GM12878 (cell line): ENCODE results near the gene USP54. TPM values are rescaled to one million over a fixed set of nuclear protein-coding genes. Genes with fewer than 3 reads are reported as not detected.

Source experiments
- ATAC-seq: fragments of 200-7000 bp; cut with Tn5 transposase; 3 replicates; pipeline ENCODE4 v1.9.1; 2020; ENCODE audit warnings: mild to moderate bottlenecking, moderate library complexity
- BruUV-seq: library from RNA; stranded (reverse); fragments of 400-500 nt; replicated peaks from 2 replicates; lab custom pipeline; 2021; lab: Mats Ljungman, UMichigan
- CTCF ChIA-PET: fragments of 300-600 bp; sonication (Branson Sonifier 250); formaldehyde crosslinking; extraction: SDS; loops from one replicate; lab custom pipeline; 2021; ENCODE audit warnings: inconsistent platforms; lab: Yijun Ruan, JAX
- POLR2A ChIA-PET: fragments of 350-600 bp; formaldehyde crosslinking; extraction: SDS; loops from one replicate; lab custom pipeline; 2021; ENCODE audit warnings: inconsistent platforms; lab: Charles Lee
- RAD21 ChIA-PET: fragments of 300-600 bp; sonication (Branson Sonifier 250); formaldehyde crosslinking; loops from one replicate; lab custom pipeline; 2023; ENCODE audit warnings: antibody characterized with exemption; ENCODE audit not compliant: unreplicated experiment; lab: Charles Lee
- SMC1A ChIA-PET: fragments of 300-600 bp; sonication (Branson Sonifier 250); formaldehyde crosslinking; loops from one replicate; lab custom pipeline; 2023; ENCODE audit not compliant: unreplicated experiment, uncharacterized antibody; lab: Charles Lee
- DNase-seq: peaks from one replicate; pipeline ENCODE4 v3.0.0-alpha.2; 2011; ENCODE audit warnings: low read depth, low spot score
- FAIRE-seq: peaks from 3 replicates; lab custom pipeline; 2011; peaks lifted over from hg19 to GRCh38; lab: Jason Lieb, UNC
- H2AFZ ChIP-seq: 2 replicates; pipeline ENCODE4 v1.6.0; 2011; ENCODE audit warnings: low read depth, low read length, control low read depth; ENCODE audit not compliant: control insufficient read depth
- H3K27ac ChIP-seq: 2 replicates; pipeline ENCODE4 v1.5.1; 2011; ENCODE audit warnings: control low read depth; ENCODE audit not compliant: control insufficient read depth, insufficient read depth
- H3K27me3 ChIP-seq, 2 experiments: replicated peaks in 1 of 2; 2 replicates each; pipeline versions ENCODE4 v1.6.0 to v1.6.1; 2011; ENCODE audit warnings: low read length in 1 of 2; ENCODE audit not compliant: control insufficient read depth in 2 of 2, insufficient read depth in 2 of 2
- H3K36me3 ChIP-seq, 2 experiments: 2 replicates each; pipeline ENCODE4 v1.5.1; 2011; ENCODE audit warnings: low read length in 1 of 2; ENCODE audit not compliant: control insufficient read depth in 2 of 2, insufficient read depth in 2 of 2
- H3K4me1 ChIP-seq: 2 replicates; pipeline ENCODE4 v1.6.1; 2011; ENCODE audit warnings: mild to moderate bottlenecking, low read length, moderate library complexity, mixed read lengths; ENCODE audit not compliant: control insufficient read depth, insufficient read depth
- H3K4me2 ChIP-seq: 2 replicates; pipeline ENCODE4 v1.6.0; 2011; ENCODE audit warnings: control low read depth; ENCODE audit not compliant: control insufficient read depth, insufficient read depth
- H3K4me3 ChIP-seq: fragments of 200-600 bp; sonication (generic); 2 replicates; pipeline ENCODE4 v1.5.1; 2016
- H3K79me2 ChIP-seq: 2 replicates; pipeline ENCODE4 v1.6.0; 2011; ENCODE audit warnings: low read length; ENCODE audit not compliant: control insufficient read depth, insufficient read depth
- H3K9ac ChIP-seq: 2 replicates; pipeline ENCODE4 v1.8.0; 2011; ENCODE audit warnings: low read length, control low read depth, mixed read lengths; ENCODE audit not compliant: control insufficient read depth, insufficient read depth
- H3K9me3 ChIP-seq: replicated peaks from 3 replicates; pipeline ENCODE4 v1.5.1; 2011; ENCODE audit warnings: mild to moderate bottlenecking, low read length; ENCODE audit not compliant: control insufficient read depth, insufficient read depth
- H4K20me1 ChIP-seq: 2 replicates; pipeline ENCODE4 v1.6.0; 2011; ENCODE audit not compliant: control insufficient read depth, insufficient read depth
- BACH1 ChIP-seq: fragments of 450-650 bp; IDR thresholded peaks from 2 replicates; pipeline ENCODE4 v1.6.1; 2017; ENCODE audit warnings: mild to moderate bottlenecking, borderline replicate concordance
- DPF2 ChIP-seq: fragments of 450-650 bp; IDR thresholded peaks from 2 replicates; pipeline ENCODE4 v1.6.1; 2017; ENCODE audit warnings: mild to moderate bottlenecking
- FOXM1 ChIP-seq: IDR thresholded peaks from 2 replicates; pipeline ENCODE4 v1.6.1; 2012; ENCODE audit warnings: low read depth, mild to moderate bottlenecking, inconsistent platforms, low read length, moderate library complexity
- GABPA ChIP-seq: IDR thresholded peaks from 2 replicates; pipeline ENCODE4 v1.6.1; 2014; ENCODE audit warnings: antibody characterized with exemption, low read depth, mild to moderate bottlenecking, inconsistent platforms
- GATAD2B ChIP-seq: fragments of 450-650 bp; conservative IDR thresholded peaks from 2 replicates; pipeline ENCODE4 v1.6.1; 2017; ENCODE audit warnings: low read depth, mild to moderate bottlenecking, moderate library complexity
- MEF2B ChIP-seq: fragments of 450-650 bp; IDR thresholded peaks from 2 replicates; pipeline ENCODE4 v1.6.1; 2018; ENCODE audit warnings: mild to moderate bottlenecking, moderate library complexity; ENCODE audit not compliant: partially characterized antibody, poor library complexity, severe bottlenecking
- MTA2 ChIP-seq: fragments of 450-650 bp; IDR thresholded peaks from 2 replicates; pipeline ENCODE4 v1.6.1; 2016; ENCODE audit warnings: low read depth, mild to moderate bottlenecking, moderate library complexity
- NBN ChIP-seq: fragments of 450-650 bp; IDR thresholded peaks from 2 replicates; pipeline ENCODE4 v1.6.1; 2016
- NFYA ChIP-seq: IDR thresholded peaks from 2 replicates; pipeline ENCODE4 v1.6.1; 2011; ENCODE audit warnings: low read depth, mild to moderate bottlenecking, low read length, improper control_type of control experiment, borderline replicate concordance
- NR2C1 ChIP-seq: fragments of 450-650 bp; IDR thresholded peaks from 2 replicates; pipeline ENCODE4 v1.6.1; 2017; ENCODE audit warnings: antibody characterized with exemption, mild to moderate bottlenecking, moderate library complexity
- POU2F2 ChIP-seq: IDR thresholded peaks from 3 replicates; pipeline ENCODE4 v1.6.1; 2011; ENCODE audit warnings: low read depth, mild to moderate bottlenecking, low read length, borderline replicate concordance
- WRNIP1 ChIP-seq: IDR thresholded peaks from 2 replicates; pipeline ENCODE4 v1.6.1; 2011; ENCODE audit warnings: low read depth, low read length, improper control_type of control experiment, borderline replicate concordance
- whole genome bisulfite sequencing: methylation state at CpG from one replicate; pipeline ENCODE4 v1.1.6; 2016; ENCODE audit warnings: low lambda C conversion rate; ENCODE audit not compliant: insufficient replicate concordance, insufficient coverage; ENCODE audit errors: missing lambda C conversion rate; 5-methylcytosine and 5-hydroxymethylcytosine counted together
- in situ Hi-C: fragments of 300-500 bp; cut with MboI; formaldehyde crosslinking; loops from 9 replicates; pipeline ENCODE4 v1.14.3; 2018; ENCODE audit warnings: mixed read lengths
- intact Hi-C: fragments of 100-400 bp; cut with micrococcal nuclease; formaldehyde crosslinking; loops from one replicate; pipeline ENCODE4 v1.14.2; 2022; ENCODE audit not compliant: unreplicated experiment
- polyA plus RNA-seq, 11 experiments: library from polyadenylated mRNA; depleted of rRNA in 4 of 11; unstranded in 6 of 11; stranded (reverse) in 5 of 11; fragments of >200 nt; fragmentation: Nextera tagmentation in 4 of 11; fragmentation: Illumina TruSeq in 1 of 11; extraction: Ambion mirVana in 4 of 11; extraction: Trizol in 1 of 11; gene quantifications; 1 replicate in 1 of 11; 2 replicates in 10 of 11; pipeline versions ENCODE4 v1.2.1 to v1.2.3, GENCODE V29; 2011 to 2016; ENCODE audit warnings: inconsistent platforms in 2 of 11, missing spikeins in 2 of 11, low read depth in 1 of 11
- total RNA-seq, 4 experiments: library from RNA; depleted of rRNA in 3 of 4; stranded (reverse); fragments of >200 nt in 3 of 4; fragmentation: Illumina TruSeq in 1 of 4; extraction: Trizol in 1 of 4; gene quantifications; 2 replicates each; pipeline versions ENCODE4 v1.2.1 to v1.2.3, GENCODE V29; 2013 to 2021
- TF ChIP-seq, protein P1 (sequence below): fragments of 450-650 bp; IDR thresholded peaks from 2 replicates; pipeline ENCODE4 v1.6.1; 2016; ENCODE audit warnings: mild to moderate bottlenecking, moderate library complexity, borderline replicate concordance
- TF ChIP-seq, protein P2 (sequence below): fragments of 450-650 bp; IDR thresholded peaks from 2 replicates; pipeline ENCODE4 v1.6.1; 2017; ENCODE audit warnings: mild to moderate bottlenecking, moderate library complexity

The USP54 gene
- total and polyA plus RNA-seq, 10 of the 15 experiments (the other 5 are each of a cell fraction or from before 2014, with no cell fraction given) = 0.93 to 10.5 (median 5.5) TPM

DNA sequence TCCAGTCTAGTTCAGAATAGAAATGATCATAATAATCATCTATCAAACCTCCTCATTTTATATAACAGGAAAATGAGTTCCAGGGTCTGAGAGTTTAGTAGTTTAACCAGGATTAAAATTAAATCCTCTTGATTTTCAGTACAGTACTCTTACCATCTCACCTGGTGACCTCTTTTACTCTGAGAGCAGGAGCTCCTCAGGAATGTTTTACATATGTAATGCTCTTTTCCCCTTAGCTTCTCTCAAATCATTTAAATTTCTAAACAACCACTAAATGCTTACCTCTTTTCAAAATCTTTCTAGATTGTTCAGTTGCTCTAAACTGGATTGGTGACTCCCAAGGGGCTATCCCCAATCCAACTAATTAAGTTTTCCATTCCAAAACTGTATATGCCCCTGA lies 85.1 kb downstream of the USP54 start (continued):
- TF ChIP-seq, protein P1, sequence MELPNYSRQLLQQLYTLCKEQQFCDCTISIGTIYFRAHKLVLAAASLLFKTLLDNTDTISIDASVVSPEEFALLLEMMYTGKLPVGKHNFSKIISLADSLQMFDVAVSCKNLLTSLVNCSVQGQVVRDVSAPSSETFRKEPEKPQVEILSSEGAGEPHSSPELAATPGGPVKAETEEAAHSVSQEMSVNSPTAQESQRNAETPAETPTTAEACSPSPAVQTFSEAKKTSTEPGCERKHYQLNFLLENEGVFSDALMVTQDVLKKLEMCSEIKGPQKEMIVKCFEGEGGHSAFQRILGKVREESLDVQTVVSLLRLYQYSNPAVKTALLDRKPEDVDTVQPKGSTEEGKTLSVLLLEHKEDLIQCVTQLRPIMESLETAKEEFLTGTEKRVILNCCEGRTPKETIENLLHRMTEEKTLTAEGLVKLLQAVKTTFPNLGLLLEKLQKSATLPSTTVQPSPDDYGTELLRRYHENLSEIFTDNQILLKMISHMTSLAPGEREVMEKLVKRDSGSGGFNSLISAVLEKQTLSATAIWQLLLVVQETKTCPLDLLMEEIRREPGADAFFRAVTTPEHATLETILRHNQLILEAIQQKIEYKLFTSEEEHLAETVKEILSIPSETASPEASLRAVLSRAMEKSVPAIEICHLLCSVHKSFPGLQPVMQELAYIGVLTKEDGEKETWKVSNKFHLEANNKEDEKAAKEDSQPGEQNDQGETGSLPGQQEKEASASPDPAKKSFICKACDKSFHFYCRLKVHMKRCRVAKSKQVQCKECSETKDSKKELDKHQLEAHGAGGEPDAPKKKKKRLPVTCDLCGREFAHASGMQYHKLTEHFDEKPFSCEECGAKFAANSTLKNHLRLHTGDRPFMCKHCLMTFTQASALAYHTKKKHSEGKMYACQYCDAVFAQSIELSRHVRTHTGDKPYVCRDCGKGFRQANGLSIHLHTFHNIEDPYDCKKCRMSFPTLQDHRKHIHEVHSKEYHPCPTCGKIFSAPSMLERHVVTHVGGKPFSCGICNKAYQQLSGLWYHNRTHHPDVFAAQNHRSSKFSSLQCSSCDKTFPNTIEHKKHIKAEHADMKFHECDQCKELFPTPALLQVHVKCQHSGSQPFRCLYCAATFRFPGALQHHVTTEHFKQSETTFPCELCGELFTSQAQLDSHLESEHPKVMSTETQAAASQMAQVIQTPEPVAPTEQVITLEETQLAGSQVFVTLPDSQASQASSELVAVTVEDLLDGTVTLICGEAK = no peak
- TF ChIP-seq POU2F2 (no peak), DPF2 (no peak), FOXM1 (no peak)

DNA sequence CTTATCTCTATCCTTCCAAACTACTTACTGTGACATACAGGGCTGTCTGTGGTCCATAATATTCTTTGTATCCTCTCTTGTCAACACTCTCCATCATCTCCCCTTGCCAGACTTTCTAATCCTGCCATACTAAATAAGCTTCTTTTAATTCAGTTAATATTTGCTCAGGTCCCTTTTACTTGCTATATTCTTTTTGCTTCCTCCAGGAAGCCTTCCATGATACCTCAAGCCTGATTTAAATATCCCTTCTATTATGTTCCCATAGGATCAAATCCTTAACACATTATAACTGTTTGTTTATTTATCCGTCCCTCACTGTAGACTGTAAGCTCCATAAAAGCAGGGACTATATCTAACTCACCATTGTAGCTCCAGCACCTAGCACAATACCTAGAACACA lies 88.1 kb downstream of the USP54 start:
- no peak overlapping the region for H3K4me3 ChIP-seq
- no peaks in the 10 kb centered on the region for H4K20me1 ChIP-seq
- no peak overlapping the region for H2AFZ ChIP-seq
- H3K4me1 ChIP-seq = peaks cover 13% of the 10 kb centered on the region
- no peaks in the 10 kb centered on the region for H3K27me3 ChIP-seq
- intact Hi-C loops (no loop called here), in situ Hi-C loops (no loop called here)
- SMC1A ChIA-PET = no interaction called here
- H3K4me2 ChIP-seq = no peak overlapping the region
- DNase-seq (no peak), FAIRE-seq (no peak), ATAC-seq (no peak)
- POLR2A ChIA-PET = no interaction called here
- H3K9ac ChIP-seq = no peak overlapping the region
- RAD21 ChIA-PET = no interaction called here
- BruUV-seq = no TSS peak
- 100% methylated on average over 1 of the region's 1 CpG for WGBS
- H3K27ac ChIP-seq = no peak overlapping the region
- H3K79me2 ChIP-seq = no peaks in the 10 kb centered on the region
- no peaks in the 10 kb centered on the region; a peak in 2 of 4 replicates for H3K36me3 ChIP-seq
- CTCF ChIA-PET = interaction anchor here (0.8 kb wide), 1 partner anchor 26 kb away, joined by 4 read pairs; no protein-coding TSS in a partner anchor
- H3K9me3 ChIP-seq = no peaks in the 10 kb centered on the region
- TF ChIP-seq GABPA = no peak
- no peak for TF ChIP-seq NBN
- TF ChIP-seq NR2C1 = no peak
- no peak for TF ChIP-seq MEF2B
- no peak for TF ChIP-seq WRNIP1
- TF ChIP-seq MTA2 = no peak
- TF ChIP-seq, protein P2, sequence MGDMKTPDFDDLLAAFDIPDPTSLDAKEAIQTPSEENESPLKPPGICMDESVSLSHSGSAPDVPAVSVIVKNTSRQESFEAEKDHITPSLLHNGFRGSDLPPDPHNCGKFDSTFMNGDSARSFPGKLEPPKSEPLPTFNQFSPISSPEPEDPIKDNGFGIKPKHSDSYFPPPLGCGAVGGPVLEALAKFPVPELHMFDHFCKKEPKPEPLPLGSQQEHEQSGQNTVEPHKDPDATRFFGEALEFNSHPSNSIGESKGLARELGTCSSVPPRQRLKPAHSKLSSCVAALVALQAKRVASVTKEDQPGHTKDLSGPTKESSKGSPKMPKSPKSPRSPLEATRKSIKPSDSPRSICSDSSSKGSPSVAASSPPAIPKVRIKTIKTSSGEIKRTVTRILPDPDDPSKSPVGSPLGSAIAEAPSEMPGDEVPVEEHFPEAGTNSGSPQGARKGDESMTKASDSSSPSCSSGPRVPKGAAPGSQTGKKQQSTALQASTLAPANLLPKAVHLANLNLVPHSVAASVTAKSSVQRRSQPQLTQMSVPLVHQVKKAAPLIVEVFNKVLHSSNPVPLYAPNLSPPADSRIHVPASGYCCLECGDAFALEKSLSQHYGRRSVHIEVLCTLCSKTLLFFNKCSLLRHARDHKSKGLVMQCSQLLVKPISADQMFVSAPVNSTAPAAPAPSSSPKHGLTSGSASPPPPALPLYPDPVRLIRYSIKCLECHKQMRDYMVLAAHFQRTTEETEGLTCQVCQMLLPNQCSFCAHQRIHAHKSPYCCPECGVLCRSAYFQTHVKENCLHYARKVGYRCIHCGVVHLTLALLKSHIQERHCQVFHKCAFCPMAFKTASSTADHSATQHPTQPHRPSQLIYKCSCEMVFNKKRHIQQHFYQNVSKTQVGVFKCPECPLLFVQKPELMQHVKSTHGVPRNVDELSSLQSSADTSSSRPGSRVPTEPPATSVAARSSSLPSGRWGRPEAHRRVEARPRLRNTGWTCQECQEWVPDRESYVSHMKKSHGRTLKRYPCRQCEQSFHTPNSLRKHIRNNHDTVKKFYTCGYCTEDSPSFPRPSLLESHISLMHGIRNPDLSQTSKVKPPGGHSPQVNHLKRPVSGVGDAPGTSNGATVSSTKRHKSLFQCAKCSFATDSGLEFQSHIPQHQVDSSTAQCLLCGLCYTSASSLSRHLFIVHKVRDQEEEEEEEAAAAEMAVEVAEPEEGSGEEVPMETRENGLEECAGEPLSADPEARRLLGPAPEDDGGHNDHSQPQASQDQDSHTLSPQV = no peak
- no peak for TF ChIP-seq GATAD2B
- no peak for TF ChIP-seq NFYA
- TF ChIP-seq BACH1 = no peak
